ENCODE measurements around the gene PCDHA3. TPM values are rescaled to one million over a fixed set of nuclear protein-coding genes. Genes with fewer than 3 reads are reported as not detected.

PCDHA3 gene
- total and polyA plus RNA-seq, 2 of the 8 experiments (the other 6 are each of a cell fraction or from before 2014, with no cell fraction given), result 0.48 to 0.67 TPM

DNA sequence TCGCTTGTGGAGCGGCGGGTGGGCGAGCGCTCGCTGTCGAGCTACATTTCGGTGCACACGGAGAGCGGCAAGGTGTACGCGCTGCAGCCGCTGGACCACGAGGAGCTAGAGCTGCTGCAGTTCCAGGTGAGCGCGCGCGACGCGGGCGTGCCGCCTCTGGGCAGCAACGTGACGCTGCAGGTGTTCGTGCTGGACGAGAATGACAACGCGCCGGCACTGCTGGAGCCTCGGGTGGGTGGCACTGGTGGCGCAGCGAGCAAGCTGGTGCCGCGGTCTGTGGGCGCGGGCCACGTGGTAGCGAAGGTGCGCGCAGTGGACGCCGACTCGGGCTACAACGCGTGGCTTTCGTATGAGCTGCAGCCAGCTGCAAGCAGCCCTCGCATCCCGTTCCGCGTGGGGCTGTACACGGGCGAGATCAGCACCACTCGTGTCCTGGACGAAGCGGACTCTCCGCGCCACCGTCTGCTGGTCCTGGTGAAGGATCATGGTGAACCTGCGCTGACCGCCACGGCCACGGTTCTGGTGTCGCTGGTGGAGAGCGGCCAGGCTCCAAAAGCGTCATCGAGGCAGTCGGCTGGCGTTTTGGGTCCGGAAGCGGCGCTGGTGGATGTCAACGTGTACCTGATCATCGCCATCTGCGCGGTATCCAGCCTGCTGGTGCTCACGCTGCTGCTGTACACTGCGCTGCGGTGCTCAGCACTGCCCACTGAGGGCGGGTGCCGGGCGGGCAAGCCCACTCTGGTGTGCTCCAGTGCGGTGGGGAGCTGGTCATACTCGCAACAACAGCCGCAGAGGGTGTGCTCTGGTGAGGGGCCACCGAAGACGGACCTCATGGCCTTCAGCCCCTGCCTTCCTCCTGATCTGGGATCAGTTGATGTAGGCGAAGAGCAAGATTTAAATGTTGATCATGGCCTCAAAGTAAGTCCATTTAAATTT is 42.2 kb downstream of the PCDHA3 start:
- FAIRE-seq (no peak), DNase-seq (ENCODE audit: low read depth in 1 of 2, low spot score in 2 of 2) (no peak)
- WGBS, 2 experiments (ENCODE audit: extremely low coverage in 1 of 2, insufficient coverage in 1 of 2, insufficient read length in 1 of 2, insufficient replicate concordance in 2 of 2, low coverage in 1 of 2, low lambda C conversion rate in 2 of 2, missing lambda C conversion rate in 1 of 2), result 94% methylated on average over 7 of the region's 87 CpGs; no CpG with 5 or more reads in 1 of the 2 experiments
- Histone ChIP-seq H3K4me1 (replicated peaks in 1 of 4; ENCODE audit: control insufficient read depth in 3 of 4, insufficient read depth in 4 of 4, low read length in 3 of 4) (no peaks in the 10 kb centered on the region), H2BK120ac (replicated peaks; ENCODE audit: low read depth, low read length) (no peak overlapping the region), H3K79me2 (ENCODE audit: control insufficient read depth in 1 of 2, insufficient read depth in 2 of 2, low read length in 2 of 2) (no peaks in the 10 kb centered on the region), H3K4ac (replicated peaks; ENCODE audit: insufficient read length, low read depth, low read length) (no peak overlapping the region), H3K79me1 (ENCODE audit: low read depth, low read length) (no peaks in the 10 kb centered on the region), H3K36me3 (ENCODE audit: control insufficient read depth in 2 of 4, insufficient read depth in 4 of 4, low read length in 3 of 4) (peaks cover 0 to 3% (median 0%) of the 10 kb centered on the region in 4 experiments; a peak in 1 of 8 replicates), H2AFZ (ENCODE audit: low read length) (no peak overlapping the region), H2BK5ac (ENCODE audit: low read depth, low read length) (no peak overlapping the region), H3K9ac (replicated peaks in 1 of 4; ENCODE audit: extremely low read depth in 1 of 4, low read depth in 3 of 4, low read length in 3 of 4) (no peak overlapping the region), H2BK20ac (ENCODE audit: low read length) (no peak overlapping the region), H3K23me2 (ENCODE audit: low read depth, low read length) (no peaks in the 10 kb centered on the region), H3K9me3 (ENCODE audit: insufficient read depth in 2 of 2, low read depth in 1 of 2, low read length in 1 of 2) (no peaks in the 10 kb centered on the region; a peak in 1 of 4 replicates), H3K14ac (ENCODE audit: insufficient read length) (no peak overlapping the region), H2AK5ac (ENCODE audit: low read depth, low read length) (no peak overlapping the region), H3K56ac (replicated peaks; ENCODE audit: insufficient read length, low read depth, low read length) (no peak overlapping the region), H3K4me3 (ENCODE audit: extremely low read depth in 1 of 4, insufficient read depth in 2 of 4, low read depth in 3 of 4, low read length in 4 of 4) (no peak overlapping the region), H3K4me2 (ENCODE audit: insufficient read depth in 1 of 2, low read depth in 2 of 2, low read length in 2 of 2) (no peak overlapping the region), H2BK12ac (ENCODE audit: low read depth, low read length) (no peak overlapping the region), H2BK15ac (ENCODE audit: low read length) (no peak overlapping the region), H3K27ac (ENCODE audit: low read depth, low read length) (no peak overlapping the region), H3K27me3 (replicated peaks in 1 of 4; ENCODE audit: control insufficient read depth in 3 of 4, extremely low read depth in 1 of 4, insufficient read depth in 3 of 4, low read length in 3 of 4) (no peaks in the 10 kb centered on the region), H4K5ac (ENCODE audit: insufficient read length, low read depth, low read length) (no peak overlapping the region), H4K8ac (ENCODE audit: extremely low read depth, insufficient read depth, low read length) (no peak overlapping the region), H3K23ac (ENCODE audit: insufficient read length) (no peak overlapping the region), H3K18ac (ENCODE audit: extremely low read depth, low read length) (no peak overlapping the region), H4K20me1 (replicated peaks in 1 of 2; ENCODE audit: control insufficient read depth in 1 of 2, insufficient read depth in 2 of 2, low read length in 2 of 2) (no peaks in the 10 kb centered on the region), H4K91ac (replicated peaks; ENCODE audit: insufficient read length, low read length) (no peak overlapping the region)
- CTCF ChIA-PET (ENCODE audit: partially characterized antibody), result interaction anchor here (0.6 to 4.5 kb wide), 10 partner anchors 15 to 207 kb away, joined by 3 to 122 read pairs (median 12); partner anchors contain the start of genes PCDHA11, PCDHA4, PCDHA6 and PCDHB1
- POLR2A ChIA-PET (ENCODE audit: partially characterized antibody), result interaction anchor here (1.8 kb wide), 1 partner anchor 26 kb away, joined by 10 read pairs; the partner anchor contains the start of gene PCDHA11
- no peak for TF ChIP-seq ASH2L (IDR thresholded peaks at IDR 0.05; ENCODE audit: low read length)
- TF ChIP-seq BCL11A (IDR thresholded peaks at IDR 0.05; ENCODE audit: low read depth in 2 of 2, low read length in 2 of 2), result no peak
